Hippocampal formation (tissue), 2 donors: Measurements from ENCODE around the gene PRMT2.
"Not testable (repeated sequence)": the region's sequence is repeated elsewhere in the genome, so short reads cannot be mapped to it uniquely, and the experiment has no call there.

Source experiments
- DNase-seq, 2 donors: peaks; one replicate each; lab custom pipeline; 2025; lab: John Stamatoyannopoulos, UW

Gene PRMT2

GRCh38 chr21:46668381-46668780 is 32.9 kb downstream of the PRMT2 start:
- DNase-seq: no peak

GRCh38 chr21:46668904-46669303 is 33.4 kb downstream of the PRMT2 start:
- DNase-seq: not testable (repeated sequence)

- no peak for DNase-seq
Measured at GRCh38 chr21:46674430-46675007, 39.0 kb downstream of the PRMT2 start.

- DNase-seq: no peak
Measured at GRCh38 chr21:46675595-46676280, 40.3 kb downstream of the PRMT2 start.

- DNase-seq: not testable (repeated sequence)
Measured at GRCh38 chr21:46676542-46676941, 41.1 kb downstream of the PRMT2 start.

GRCh38 chr21:46681593-46681992 is 46.1 kb downstream of the PRMT2 start:
- DNase-seq: not testable (repeated sequence)

GRCh38 chr21:46698652-46699051 is 63.2 kb downstream of the PRMT2 start:
- DNase-seq: not testable (repeated sequence)

- DNase-seq: not testable (repeated sequence)
Measured at GRCh38 chr21:46699104-46699503, 63.6 kb downstream of the PRMT2 start.
